ENCODE results near the gene VPS13A. TPM values are rescaled to one million over a fixed set of nuclear protein-coding genes. Genes with fewer than 3 reads are reported as not detected.
"Not testable (repeated sequence)": the region's sequence is repeated elsewhere in the genome, so short reads cannot be mapped to it uniquely, and the experiment has no call there.

Gene VPS13A
- total RNA-seq, 2 experiments from 2014 or later: 34.4 to 37.0 TPM

DNA sequence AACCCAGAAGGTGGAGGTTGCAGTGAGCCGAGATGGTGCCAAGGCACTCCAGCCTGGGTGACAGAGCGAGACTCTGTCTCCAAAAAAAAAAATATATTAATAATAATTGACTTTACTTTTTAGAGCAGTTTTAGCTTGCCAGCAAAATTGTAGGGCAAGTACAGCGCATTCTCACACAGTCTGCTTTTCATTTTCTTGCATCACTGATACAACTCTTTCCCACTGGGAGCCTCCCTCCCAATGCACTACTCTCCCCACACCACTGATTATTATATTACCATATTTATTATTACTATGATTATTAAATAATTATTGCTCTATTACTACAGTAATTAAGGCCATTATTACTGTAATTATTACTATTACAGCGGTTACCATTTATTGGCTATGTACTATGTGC is 257.9 kb downstream of the VPS13A start:
- H3K27ac Mint-ChIP-seq: no peak overlapping the region
- peaks cover 4% of the 10 kb centered on the region for H3K4me1 Mint-ChIP-seq (ENCODE audit: low read depth)
- H3K36me3 Mint-ChIP-seq (ENCODE audit: low read depth): no peaks in the 10 kb centered on the region
- ChIA-PET CTCF (interaction anchor here (2.2 to 4.1 kb wide), 5 partner anchors 18 to 406 kb away, joined by 7 to 44 read pairs (median 18); no protein-coding TSS in a partner anchor), POLR2A (no interaction called here)
- H3K27me3 Mint-ChIP-seq: peaks cover 1% of the 10 kb centered on the region
- TF ChIP-seq, protein P1, sequence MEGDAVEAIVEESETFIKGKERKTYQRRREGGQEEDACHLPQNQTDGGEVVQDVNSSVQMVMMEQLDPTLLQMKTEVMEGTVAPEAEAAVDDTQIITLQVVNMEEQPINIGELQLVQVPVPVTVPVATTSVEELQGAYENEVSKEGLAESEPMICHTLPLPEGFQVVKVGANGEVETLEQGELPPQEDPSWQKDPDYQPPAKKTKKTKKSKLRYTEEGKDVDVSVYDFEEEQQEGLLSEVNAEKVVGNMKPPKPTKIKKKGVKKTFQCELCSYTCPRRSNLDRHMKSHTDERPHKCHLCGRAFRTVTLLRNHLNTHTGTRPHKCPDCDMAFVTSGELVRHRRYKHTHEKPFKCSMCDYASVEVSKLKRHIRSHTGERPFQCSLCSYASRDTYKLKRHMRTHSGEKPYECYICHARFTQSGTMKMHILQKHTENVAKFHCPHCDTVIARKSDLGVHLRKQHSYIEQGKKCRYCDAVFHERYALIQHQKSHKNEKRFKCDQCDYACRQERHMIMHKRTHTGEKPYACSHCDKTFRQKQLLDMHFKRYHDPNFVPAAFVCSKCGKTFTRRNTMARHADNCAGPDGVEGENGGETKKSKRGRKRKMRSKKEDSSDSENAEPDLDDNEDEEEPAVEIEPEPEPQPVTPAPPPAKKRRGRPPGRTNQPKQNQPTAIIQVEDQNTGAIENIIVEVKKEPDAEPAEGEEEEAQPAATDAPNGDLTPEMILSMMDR (IDR thresholded peaks at IDR 0.05): no peak
- intact Hi-C loops (cut with micrococcal nuclease): no loop called here
- DNase-seq (no peak), ATAC-seq (no peak)
- no peaks in the 10 kb centered on the region for H3K9me3 Mint-ChIP-seq
- H3K4me3 Mint-ChIP-seq: no peak overlapping the region

DNA sequence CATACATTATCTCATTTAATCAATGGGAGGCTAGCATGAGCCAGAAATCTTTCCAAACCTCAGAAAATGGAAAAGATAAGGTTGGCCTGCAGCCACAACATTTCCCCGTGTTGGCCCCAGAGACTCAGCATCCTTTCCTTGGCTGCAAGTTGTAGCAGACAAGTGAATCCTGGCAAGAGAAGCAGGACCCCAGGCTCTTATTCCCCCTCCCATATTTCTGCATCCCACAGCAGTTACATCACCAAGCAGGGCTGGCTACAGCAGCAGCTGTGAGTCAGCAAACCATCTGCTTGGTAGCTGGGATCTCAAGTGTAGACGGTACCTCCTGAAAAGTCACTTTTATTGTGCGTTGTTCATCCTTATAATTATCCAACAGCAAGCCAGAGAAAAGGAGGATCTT is 258.4 kb downstream of the VPS13A start:
- H3K27ac Mint-ChIP-seq: no peak overlapping the region
- POLR2A ChIA-PET: no interaction called here
- intact Hi-C loops (cut with micrococcal nuclease): no loop called here
- no peak overlapping the region for H3K4me3 Mint-ChIP-seq
- no peaks in the 10 kb centered on the region for H3K9me3 Mint-ChIP-seq
- peaks cover 1% of the 10 kb centered on the region for H3K27me3 Mint-ChIP-seq
- no peaks in the 10 kb centered on the region for H3K36me3 Mint-ChIP-seq (ENCODE audit: low read depth)
- CTCF ChIA-PET: interaction anchor here (4.1 kb wide), 1 partner anchor 22 kb away, joined by 44 read pairs; no protein-coding TSS in a partner anchor
- ATAC-seq (no peak), DNase-seq (no peak)
- TF ChIP-seq, protein P1 (IDR thresholded peaks at IDR 0.05): no peak
- H3K4me1 Mint-ChIP-seq (ENCODE audit: low read depth): peaks cover 4% of the 10 kb centered on the region

DNA sequence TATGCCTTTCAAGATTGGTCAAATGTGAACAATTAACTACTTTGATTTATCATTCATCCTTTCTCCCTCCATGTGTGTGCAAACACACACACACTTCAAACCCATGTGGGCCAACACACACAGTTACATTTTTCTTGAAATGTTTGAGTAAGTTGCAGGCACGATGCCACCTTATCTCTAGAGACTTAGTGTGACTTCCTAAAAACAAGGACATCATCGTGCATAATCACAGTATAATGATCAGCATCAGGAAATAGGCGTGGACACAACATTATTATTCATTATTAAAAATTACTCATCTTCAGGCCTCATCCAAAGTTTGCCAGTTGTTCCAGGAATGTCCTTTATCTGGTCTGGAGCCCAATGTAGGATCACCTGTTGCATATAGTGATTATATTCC is 261.3 kb downstream of the VPS13A start:
- DNase-seq (no peak), ATAC-seq (no peak)
- no peak overlapping the region for H3K4me3 Mint-ChIP-seq
- no peak overlapping the region for H3K27ac Mint-ChIP-seq
- intact Hi-C loops (cut with micrococcal nuclease): no loop called here
- H3K27me3 Mint-ChIP-seq: peaks cover 1% of the 10 kb centered on the region
- POLR2A ChIA-PET: no interaction called here
- no peaks in the 10 kb centered on the region for H3K36me3 Mint-ChIP-seq (ENCODE audit: low read depth)
- TF ChIP-seq, protein P1 (IDR thresholded peaks at IDR 0.05): no peak
- H3K9me3 Mint-ChIP-seq: no peaks in the 10 kb centered on the region
- CTCF ChIA-PET: interaction anchor here (2.4 kb wide), 1 partner anchor 18 kb away, joined by 11 read pairs; no protein-coding TSS in a partner anchor
- H3K4me1 Mint-ChIP-seq (ENCODE audit: low read depth): peaks cover 4% of the 10 kb centered on the region

DNA sequence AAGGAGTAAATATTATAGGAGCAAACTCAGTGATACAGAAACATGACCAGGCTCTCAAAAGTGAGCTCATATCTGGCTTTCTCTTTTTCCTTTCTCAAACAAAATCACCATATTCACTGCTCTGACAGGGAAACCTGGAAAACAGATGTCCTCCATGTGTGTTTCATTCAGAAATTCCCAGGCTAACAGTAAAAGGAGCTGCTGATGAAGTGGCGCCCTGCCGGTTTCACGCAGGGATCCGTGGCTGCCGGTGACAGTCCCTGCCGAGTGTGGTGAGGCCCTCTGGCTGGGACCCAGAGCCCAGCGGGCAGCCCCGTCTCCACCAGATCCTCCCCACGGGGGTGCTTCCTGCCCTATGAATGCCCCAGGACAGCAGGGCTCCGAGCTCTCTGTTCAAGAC is 262.7 kb downstream of the VPS13A start:
- no peaks in the 10 kb centered on the region for H3K36me3 Mint-ChIP-seq (ENCODE audit: low read depth)
- H3K4me1 Mint-ChIP-seq (ENCODE audit: low read depth): no peaks in the 10 kb centered on the region
- no peak overlapping the region for H3K4me3 Mint-ChIP-seq
- ATAC-seq (no peak), DNase-seq (no peak)
- H3K27ac Mint-ChIP-seq: no peak overlapping the region
- ChIA-PET CTCF (interaction anchor here (2.4 kb wide), 1 partner anchor 17 kb away, joined by 11 read pairs; no protein-coding TSS in a partner anchor), POLR2A (no interaction called here)
- intact Hi-C loops (cut with micrococcal nuclease): no loop called here
- peaks cover 1% of the 10 kb centered on the region for H3K27me3 Mint-ChIP-seq
- TF ChIP-seq, protein P1 (IDR thresholded peaks at IDR 0.05): no peak
- no peaks in the 10 kb centered on the region for H3K9me3 Mint-ChIP-seq

DNA sequence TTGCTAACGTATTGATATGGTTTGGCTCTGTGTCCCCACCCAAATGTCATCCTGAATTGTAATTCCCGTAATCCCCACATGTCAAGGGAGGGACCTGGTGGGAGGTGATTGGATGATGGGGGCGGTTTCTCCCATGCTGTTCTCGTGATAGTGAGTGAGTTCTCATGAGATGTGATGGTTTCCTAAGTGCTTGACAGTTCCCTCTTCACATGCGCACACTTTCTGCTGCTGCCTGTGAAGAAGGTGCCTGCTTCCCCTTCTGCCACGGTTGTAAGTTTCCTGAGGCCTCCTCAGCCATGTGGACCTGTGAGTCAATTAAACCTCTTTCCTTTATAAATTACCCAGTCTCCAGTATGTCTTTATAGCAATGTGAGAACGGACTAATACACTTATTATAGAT is 263.8 kb downstream of the VPS13A start:
- H3K9me3 Mint-ChIP-seq; POLR2A ChIA-PET; H3K4me3 Mint-ChIP-seq; intact Hi-C loops (cut with micrococcal nuclease); H3K4me1 Mint-ChIP-seq (ENCODE audit: low read depth); DNase-seq; H3K27ac Mint-ChIP-seq; ATAC-seq; H3K36me3 Mint-ChIP-seq (ENCODE audit: low read depth); H3K27me3 Mint-ChIP-seq: not testable (repeated sequence)
- CTCF ChIA-PET: interaction anchor here (1.1 to 4.3 kb wide), 4 partner anchors 8 to 401 kb away, joined by 4 to 58 read pairs (median 8); no protein-coding TSS in a partner anchor

Data from activated CD8-positive, alpha-beta T cell treated with anti-CD3 and anti-CD28 coated beads for 36 hours (primary cell).